HepG2 (cell line): Measurements from ENCODE around the gene OPA3. TPM values are rescaled to one million over a fixed set of nuclear protein-coding genes. Genes with fewer than 3 reads are reported as not detected.

Experiments
- ADNP ChIP-seq: sonication (generic); formaldehyde crosslinking; IDR thresholded peaks from 2 replicates; pipeline ENCODE4 v1.4.0; 2020; ENCODE audit warnings: missing genetic modification reagents
- KAT7 ChIP-seq: IDR thresholded peaks from 2 replicates; pipeline ENCODE4 v1.6.1; 2018; ENCODE audit warnings: borderline replicate concordance, missing compliant biosample characterization
- MAFK ChIP-seq, 2 experiments: IDR thresholded peaks in 1 of 2; conservative IDR thresholded peaks in 1 of 2; 2 replicates each; pipeline ENCODE4 v1.6.1; 2011; ENCODE audit warnings: improper control_type of control experiment in 2 of 2, low read length in 2 of 2
- MYC ChIP-seq: sonication (generic); formaldehyde crosslinking; IDR thresholded peaks from 2 replicates; pipeline ENCODE4 v1.9.0; 2021; ENCODE audit warnings: missing genetic modification reagents, borderline replicate concordance
- SATB2 ChIP-seq: sonication (generic); formaldehyde crosslinking; IDR thresholded peaks from 2 replicates; pipeline ENCODE4 v1.5.0; 2020; ENCODE audit warnings: missing genetic modification reagents
- TCF7 ChIP-seq: sonication (generic); IDR thresholded peaks from 2 replicates; pipeline ENCODE4 v1.6.1; 2016; ENCODE audit warnings: antibody characterized with exemption, low read depth
- ZMYM4 ChIP-seq: sonication (generic); formaldehyde crosslinking; IDR thresholded peaks from 2 replicates; pipeline ENCODE4 v1.8.1; 2023; ENCODE audit warnings: mild to moderate bottlenecking, missing genetic modification reagents
- ZNF207 ChIP-seq: fragments of 450-650 bp; IDR thresholded peaks from 2 replicates; pipeline ENCODE4 v1.6.1; 2016; ENCODE audit warnings: antibody characterized with exemption, borderline replicate concordance
- ZNF451 ChIP-seq: sonication (generic); formaldehyde crosslinking; IDR thresholded peaks from 2 replicates; pipeline ENCODE4 v1.5.0; 2020; ENCODE audit warnings: mild to moderate bottlenecking, missing genetic modification reagents
- ZNF570 ChIP-seq: sonication (generic); formaldehyde crosslinking; IDR thresholded peaks from 2 replicates; pipeline ENCODE4 v1.4.0; 2020; ENCODE audit warnings: mild to moderate bottlenecking, missing genetic modification reagents, borderline replicate concordance
- ZNF589 ChIP-seq: sonication (generic); formaldehyde crosslinking; conservative IDR thresholded peaks from 2 replicates; pipeline ENCODE4 v1.8.0; 2022; ENCODE audit warnings: mild to moderate bottlenecking, moderate library complexity, missing genetic modification reagents
- ZNF614 ChIP-seq: IDR thresholded peaks from 2 replicates; pipeline ENCODE4 v1.6.1; 2018; ENCODE audit warnings: missing biosample characterization, missing genetic modification reagents, inconsistent platforms, borderline replicate concordance
- ZNF674 ChIP-seq: sonication (generic); formaldehyde crosslinking; IDR thresholded peaks from 2 replicates; pipeline ENCODE4 v1.5.0; 2020; ENCODE audit warnings: low read depth, mild to moderate bottlenecking, missing genetic modification reagents
- ZNF775 ChIP-seq: sonication (generic); formaldehyde crosslinking; IDR thresholded peaks from 2 replicates; pipeline ENCODE4 v1.4.0; 2020; ENCODE audit warnings: missing genetic modification reagents, mild to moderate bottlenecking, moderate library complexity, borderline replicate concordance
- ZNF777 ChIP-seq: sonication (generic); formaldehyde crosslinking; IDR thresholded peaks from 2 replicates; pipeline ENCODE4 v1.4.0; 2020; ENCODE audit warnings: missing genetic modification reagents
- ZZZ3 ChIP-seq: sonication (generic); formaldehyde crosslinking; IDR thresholded peaks from 2 replicates; pipeline ENCODE4 v1.4.0; 2020; ENCODE audit warnings: missing genetic modification reagents, mild to moderate bottlenecking, borderline replicate concordance
- polyA plus RNA-seq, 8 experiments: library from polyadenylated mRNA; depleted of rRNA in 3 of 8; stranded (reverse) in 7 of 8; unstranded in 1 of 8; fragments of >200 nt; fragmentation: Illumina TruSeq in 4 of 8; extraction: Trizol in 4 of 8; gene quantifications; 2 replicates each; pipeline versions ENCODE4 v1.2.1 to v1.2.3, GENCODE V29; 2011 to 2016; ENCODE audit warnings: low read depth in 4 of 8, missing spikeins in 1 of 8, mixed read lengths in 1 of 8; ENCODE audit not compliant: insufficient read depth in 1 of 8
- total RNA-seq, 5 experiments: library from RNA; depleted of rRNA; stranded (reverse); fragments of >200 nt; fragmentation: Illumina TruSeq; extraction: Trizol; gene quantifications; 2 replicates each; pipeline ENCODE4 v1.2.3, GENCODE V29; 2016; ENCODE audit warnings: low read depth in 1 of 5
- TF ChIP-seq, protein P1 (sequence below): sonication (generic); formaldehyde crosslinking; IDR thresholded peaks from 2 replicates; pipeline ENCODE4 v1.8.1; 2023; ENCODE audit warnings: mild to moderate bottlenecking, inconsistent platforms, moderate library complexity, missing genetic modification reagents, borderline replicate concordance
- TF ChIP-seq, protein P2 (sequence below): sonication (generic); formaldehyde crosslinking; IDR thresholded peaks from 2 replicates; pipeline ENCODE4 v1.5.1; 2020; ENCODE audit warnings: mild to moderate bottlenecking, moderate library complexity, missing genetic modification reagents
- TF ChIP-seq, protein P3 (sequence below): sonication (generic); formaldehyde crosslinking; IDR thresholded peaks from 2 replicates; pipeline ENCODE4 v1.5.0; 2020; ENCODE audit warnings: missing genetic modification reagents
- TF ChIP-seq, protein P4 (sequence below): sonication (generic); formaldehyde crosslinking; IDR thresholded peaks from 2 replicates; pipeline ENCODE4 v1.4.0; 2020; ENCODE audit warnings: missing genetic modification reagents
- TF ChIP-seq, protein P5 (sequence below): IDR thresholded peaks from 2 replicates; pipeline ENCODE4 v1.6.1; 2018; ENCODE audit warnings: missing genetic modification reagents

The OPA3 gene
- total and polyA plus RNA-seq, 2 of the 13 experiments (the other 11 are each of a cell fraction or from before 2014, with no cell fraction given) = 8.3 to 17.7 TPM

DNA sequence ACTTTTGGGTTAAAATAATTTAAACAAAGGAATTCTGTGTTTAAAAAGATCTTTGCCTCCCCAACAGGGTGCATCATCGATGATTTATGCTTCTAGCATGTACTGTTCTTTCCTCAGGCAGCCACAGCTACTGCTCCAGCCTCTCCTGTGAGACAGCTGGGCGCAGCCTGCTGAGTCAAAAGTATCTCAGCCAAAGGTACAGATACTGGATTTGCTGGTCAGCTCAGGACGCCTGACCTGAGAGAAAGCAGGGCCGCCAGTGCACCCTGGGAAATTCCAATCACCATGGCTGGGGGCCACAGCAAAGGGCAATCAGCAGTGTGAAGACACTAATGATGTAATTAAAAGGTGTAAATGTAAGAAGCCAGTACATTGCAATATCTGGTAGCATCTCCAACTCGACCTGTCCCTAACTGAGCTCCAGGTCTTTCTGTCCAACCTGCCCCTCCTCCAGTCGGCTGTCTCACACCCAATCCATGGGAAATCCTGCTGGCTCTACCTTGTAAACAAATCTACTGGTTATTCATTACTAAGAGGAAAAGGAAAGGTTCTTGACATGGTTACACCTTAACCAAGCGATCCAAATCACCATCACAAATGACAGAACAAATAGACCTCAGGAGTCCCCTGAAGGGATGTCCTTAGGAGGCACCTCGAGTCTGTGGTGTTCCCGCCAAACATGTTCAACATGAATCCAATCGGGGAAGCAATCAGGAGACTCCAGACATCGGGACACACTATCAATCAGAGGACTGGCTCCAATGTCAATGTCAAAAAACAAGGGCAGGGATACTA lies 7.3 kb downstream of the OPA3 start (continued):
- TF ChIP-seq, protein P1, sequence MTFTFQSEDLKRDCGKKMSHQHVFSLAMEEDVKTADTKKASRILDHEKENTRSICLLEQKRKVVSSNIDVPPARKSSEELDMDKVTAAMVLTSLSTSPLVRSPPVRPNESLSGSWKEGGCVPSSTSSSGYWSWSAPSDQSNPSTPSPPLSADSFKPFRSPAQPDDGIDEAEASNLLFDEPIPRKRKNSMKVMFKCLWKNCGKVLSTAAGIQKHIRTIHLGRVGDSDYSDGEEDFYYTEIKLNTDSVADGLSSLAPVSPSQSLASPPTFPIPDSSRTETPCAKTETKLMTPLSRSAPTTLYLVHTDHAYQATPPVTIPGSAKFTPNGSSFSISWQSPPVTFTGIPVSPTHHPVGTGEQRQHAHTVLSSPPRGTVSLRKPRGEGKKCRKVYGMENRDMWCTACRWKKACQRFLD (CRISPR knock-in tag) = no peak
- no peak for TF ChIP-seq ZNF589 (CRISPR knock-in tag)
- no peak for TF ChIP-seq ZNF451 (CRISPR knock-in tag)
- TF ChIP-seq MYC (CRISPR knock-in tag) = no peak
- TF ChIP-seq ZNF207 = no peak
- TF ChIP-seq ZNF777 (CRISPR knock-in tag) = no peak
- TF ChIP-seq ZMYM4 (CRISPR knock-in tag) = peak; percentile 49; the same call in 1 of the 2 replicates
- TF ChIP-seq ZNF570 = no peak
- TF ChIP-seq MAFK (conservative IDR thresholded peaks at IDR 0.05 in 1 of 2, IDR thresholded peaks at IDR 0.05 in 1 of 2; ENCODE audit: low read length in 2 of 2) = peak in 1 of 2 experiments; percentile 50; a peak in 1 of 4 replicates
- TF ChIP-seq SATB2 (CRISPR knock-in tag) = no peak
- TF ChIP-seq, protein P2, sequence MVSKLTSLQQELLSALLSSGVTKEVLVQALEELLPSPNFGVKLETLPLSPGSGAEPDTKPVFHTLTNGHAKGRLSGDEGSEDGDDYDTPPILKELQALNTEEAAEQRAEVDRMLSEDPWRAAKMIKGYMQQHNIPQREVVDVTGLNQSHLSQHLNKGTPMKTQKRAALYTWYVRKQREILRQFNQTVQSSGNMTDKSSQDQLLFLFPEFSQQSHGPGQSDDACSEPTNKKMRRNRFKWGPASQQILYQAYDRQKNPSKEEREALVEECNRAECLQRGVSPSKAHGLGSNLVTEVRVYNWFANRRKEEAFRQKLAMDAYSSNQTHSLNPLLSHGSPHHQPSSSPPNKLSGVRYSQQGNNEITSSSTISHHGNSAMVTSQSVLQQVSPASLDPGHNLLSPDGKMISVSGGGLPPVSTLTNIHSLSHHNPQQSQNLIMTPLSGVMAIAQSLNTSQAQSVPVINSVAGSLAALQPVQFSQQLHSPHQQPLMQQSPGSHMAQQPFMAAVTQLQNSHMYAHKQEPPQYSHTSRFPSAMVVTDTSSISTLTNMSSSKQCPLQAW (CRISPR knock-in tag) = peak; percentile 60
- no peak for TF ChIP-seq ZNF775 (CRISPR knock-in tag)
- TF ChIP-seq, protein P3, sequence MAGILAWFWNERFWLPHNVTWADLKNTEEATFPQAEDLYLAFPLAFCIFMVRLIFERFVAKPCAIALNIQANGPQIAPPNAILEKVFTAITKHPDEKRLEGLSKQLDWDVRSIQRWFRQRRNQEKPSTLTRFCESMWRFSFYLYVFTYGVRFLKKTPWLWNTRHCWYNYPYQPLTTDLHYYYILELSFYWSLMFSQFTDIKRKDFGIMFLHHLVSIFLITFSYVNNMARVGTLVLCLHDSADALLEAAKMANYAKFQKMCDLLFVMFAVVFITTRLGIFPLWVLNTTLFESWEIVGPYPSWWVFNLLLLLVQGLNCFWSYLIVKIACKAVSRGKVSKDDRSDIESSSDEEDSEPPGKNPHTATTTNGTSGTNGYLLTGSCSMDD (CRISPR knock-in tag) = no peak
- TF ChIP-seq, protein P4, sequence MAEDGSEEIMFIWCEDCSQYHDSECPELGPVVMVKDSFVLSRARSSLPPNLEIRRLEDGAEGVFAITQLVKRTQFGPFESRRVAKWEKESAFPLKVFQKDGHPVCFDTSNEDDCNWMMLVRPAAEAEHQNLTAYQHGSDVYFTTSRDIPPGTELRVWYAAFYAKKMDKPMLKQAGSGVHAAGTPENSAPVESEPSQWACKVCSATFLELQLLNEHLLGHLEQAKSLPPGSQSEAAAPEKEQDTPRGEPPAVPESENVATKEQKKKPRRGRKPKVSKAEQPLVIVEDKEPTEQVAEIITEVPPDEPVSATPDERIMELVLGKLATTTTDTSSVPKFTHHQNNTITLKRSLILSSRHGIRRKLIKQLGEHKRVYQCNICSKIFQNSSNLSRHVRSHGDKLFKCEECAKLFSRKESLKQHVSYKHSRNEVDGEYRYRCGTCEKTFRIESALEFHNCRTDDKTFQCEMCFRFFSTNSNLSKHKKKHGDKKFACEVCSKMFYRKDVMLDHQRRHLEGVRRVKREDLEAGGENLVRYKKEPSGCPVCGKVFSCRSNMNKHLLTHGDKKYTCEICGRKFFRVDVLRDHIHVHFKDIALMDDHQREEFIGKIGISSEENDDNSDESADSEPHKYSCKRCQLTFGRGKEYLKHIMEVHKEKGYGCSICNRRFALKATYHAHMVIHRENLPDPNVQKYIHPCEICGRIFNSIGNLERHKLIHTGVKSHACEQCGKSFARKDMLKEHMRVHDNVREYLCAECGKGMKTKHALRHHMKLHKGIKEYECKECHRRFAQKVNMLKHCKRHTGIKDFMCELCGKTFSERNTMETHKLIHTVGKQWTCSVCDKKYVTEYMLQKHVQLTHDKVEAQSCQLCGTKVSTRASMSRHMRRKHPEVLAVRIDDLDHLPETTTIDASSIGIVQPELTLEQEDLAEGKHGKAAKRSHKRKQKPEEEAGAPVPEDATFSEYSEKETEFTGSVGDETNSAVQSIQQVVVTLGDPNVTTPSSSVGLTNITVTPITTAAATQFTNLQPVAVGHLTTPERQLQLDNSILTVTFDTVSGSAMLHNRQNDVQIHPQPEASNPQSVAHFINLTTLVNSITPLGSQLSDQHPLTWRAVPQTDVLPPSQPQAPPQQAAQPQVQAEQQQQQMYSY = no peak
- TF ChIP-seq KAT7 (CRISPR knock-in tag) = no peak
- no peak for TF ChIP-seq ADNP (CRISPR knock-in tag)
- no peak for TF ChIP-seq ZNF674 (CRISPR knock-in tag)
- peak; percentile 40; the same call in 1 of the 2 replicates for TF ChIP-seq ZNF614 (CRISPR knock-in tag)
- TF ChIP-seq TCF7 = no peak
- TF ChIP-seq, protein P5, sequence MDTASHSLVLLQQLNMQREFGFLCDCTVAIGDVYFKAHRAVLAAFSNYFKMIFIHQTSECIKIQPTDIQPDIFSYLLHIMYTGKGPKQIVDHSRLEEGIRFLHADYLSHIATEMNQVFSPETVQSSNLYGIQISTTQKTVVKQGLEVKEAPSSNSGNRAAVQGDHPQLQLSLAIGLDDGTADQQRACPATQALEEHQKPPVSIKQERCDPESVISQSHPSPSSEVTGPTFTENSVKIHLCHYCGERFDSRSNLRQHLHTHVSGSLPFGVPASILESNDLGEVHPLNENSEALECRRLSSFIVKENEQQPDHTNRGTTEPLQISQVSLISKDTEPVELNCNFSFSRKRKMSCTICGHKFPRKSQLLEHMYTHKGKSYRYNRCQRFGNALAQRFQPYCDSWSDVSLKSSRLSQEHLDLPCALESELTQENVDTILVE (CRISPR knock-in tag) = no peak
- no peak for TF ChIP-seq ZZZ3 (CRISPR knock-in tag)
